Right atrium auricular region (tissue), 2 donors: Measurements from ENCODE around the gene TCF12. TPM values are rescaled to one million over a fixed set of nuclear protein-coding genes. Genes with fewer than 3 reads are reported as not detected.

Experiments used
- DNase-seq: peaks from one replicate; pipeline ENCODE4 v3.0.0-alpha.2; 2019; ENCODE audit warnings: low spot score
- H3K27ac ChIP-seq, 2 donors: fragments of 200-600 bp; sonication (generic); 1 replicate in 1 of 2; 2 replicates in 1 of 2; pipeline ENCODE4 v1.5.1; 2016 to 2019
- H3K27me3 ChIP-seq, 2 donors: fragments of 200-600 bp; sonication (generic); one replicate each; pipeline versions ENCODE4 v1.5.1 to v1.6.0; 2017 to 2019
- H3K36me3 ChIP-seq: fragments of 200-600 bp; sonication (generic); one replicate; pipeline ENCODE4 v1.5.1; 2016
- H3K4me1 ChIP-seq, 2 donors: fragments of 200-600 bp; sonication (generic); one replicate each; pipeline versions ENCODE4 v1.5.1 to v1.6.0; 2017 to 2019
- H3K4me3 ChIP-seq, 2 donors: fragments of 200-600 bp; sonication (generic); 1 replicate in 1 of 2; 2 replicates in 1 of 2; pipeline ENCODE4 v1.5.1; 2017 to 2019; ENCODE audit warnings: mild to moderate bottlenecking in 1 of 2, moderate library complexity in 1 of 2
- H3K9me3 ChIP-seq, 2 donors: fragments of 200-600 bp; sonication (generic); one replicate each; pipeline ENCODE4 v1.5.1; 2019
- total RNA-seq, 2 donors: library from RNA; depleted of rRNA; stranded (reverse); fragments of >200 nt; gene quantifications; one replicate each; pipeline ENCODE4 v1.1.0, GENCODE V29; 2016
- TF ChIP-seq, protein P1 (sequence below), 2 donors: fragments of 200-600 bp; sonication (generic); IDR thresholded peaks; one replicate each; pipeline ENCODE4 v1.5.1; 2019; ENCODE audit warnings: antibody characterized with exemption in 2 of 2

TCF12 gene
- total RNA-seq, 2 donors from 2014 or later, result 35.2 to 40.0 TPM

DNA sequence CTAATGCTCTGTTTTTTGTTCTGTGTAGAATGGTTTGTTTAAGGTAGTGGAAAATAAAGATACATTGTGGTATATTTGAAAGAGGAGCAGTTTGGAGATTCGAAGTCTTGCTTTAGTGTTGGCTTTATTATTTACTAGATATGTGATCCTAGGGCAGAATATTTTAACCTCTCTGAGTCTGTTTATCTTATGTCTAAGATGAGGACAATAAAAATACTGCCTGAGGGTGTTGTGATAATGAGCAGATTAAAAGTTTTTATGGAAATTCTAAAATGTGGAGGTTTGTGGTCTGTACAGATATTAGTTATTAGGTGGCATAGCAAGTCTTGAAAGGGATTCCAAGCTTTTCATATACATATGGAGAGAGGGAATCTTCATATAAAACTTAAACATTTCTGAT, 15.0 kb downstream of the TCF12 start:
- no peaks in the 10 kb centered on the region for H3K36me3 ChIP-seq
- TF ChIP-seq, protein P1, sequence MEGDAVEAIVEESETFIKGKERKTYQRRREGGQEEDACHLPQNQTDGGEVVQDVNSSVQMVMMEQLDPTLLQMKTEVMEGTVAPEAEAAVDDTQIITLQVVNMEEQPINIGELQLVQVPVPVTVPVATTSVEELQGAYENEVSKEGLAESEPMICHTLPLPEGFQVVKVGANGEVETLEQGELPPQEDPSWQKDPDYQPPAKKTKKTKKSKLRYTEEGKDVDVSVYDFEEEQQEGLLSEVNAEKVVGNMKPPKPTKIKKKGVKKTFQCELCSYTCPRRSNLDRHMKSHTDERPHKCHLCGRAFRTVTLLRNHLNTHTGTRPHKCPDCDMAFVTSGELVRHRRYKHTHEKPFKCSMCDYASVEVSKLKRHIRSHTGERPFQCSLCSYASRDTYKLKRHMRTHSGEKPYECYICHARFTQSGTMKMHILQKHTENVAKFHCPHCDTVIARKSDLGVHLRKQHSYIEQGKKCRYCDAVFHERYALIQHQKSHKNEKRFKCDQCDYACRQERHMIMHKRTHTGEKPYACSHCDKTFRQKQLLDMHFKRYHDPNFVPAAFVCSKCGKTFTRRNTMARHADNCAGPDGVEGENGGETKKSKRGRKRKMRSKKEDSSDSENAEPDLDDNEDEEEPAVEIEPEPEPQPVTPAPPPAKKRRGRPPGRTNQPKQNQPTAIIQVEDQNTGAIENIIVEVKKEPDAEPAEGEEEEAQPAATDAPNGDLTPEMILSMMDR (IDR thresholded peaks at IDR 0.05), result no peak
- H3K27me3 ChIP-seq, result no peaks in the 10 kb centered on the region
- peaks cover 0 to 51% of the 10 kb centered on the region in 2 donors for H3K4me1 ChIP-seq
- no peak overlapping the region for H3K4me3 ChIP-seq
- DNase-seq, result no peak
- no peaks in the 10 kb centered on the region for H3K9me3 ChIP-seq
- H3K27ac ChIP-seq, result no peak overlapping the region

DNA sequence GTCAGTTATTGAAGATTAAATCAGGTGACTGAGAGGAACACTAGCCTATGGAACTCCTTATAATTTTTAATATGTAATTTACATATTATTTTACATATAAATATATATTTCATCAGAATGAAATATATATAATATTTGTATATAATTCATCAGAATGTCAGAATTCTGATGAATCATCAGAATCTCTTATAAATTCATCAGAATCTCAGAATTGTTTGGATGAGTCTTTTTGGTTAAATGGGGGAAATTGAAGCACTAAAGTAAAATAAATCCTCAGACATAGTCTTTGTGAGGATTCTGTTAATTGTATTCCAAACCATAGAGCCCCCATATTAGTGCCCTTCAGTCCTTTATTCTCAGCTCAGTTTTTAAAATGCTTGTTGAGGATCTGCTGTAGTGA, 15.4 kb downstream of the TCF12 start:
- DNase-seq, result no peak
- Histone ChIP-seq H3K27me3 (no peaks in the 10 kb centered on the region), H3K4me3 (no peak overlapping the region), H3K27ac (no peak overlapping the region), H3K4me1 (peaks cover 0 to 48% of the 10 kb centered on the region in 2 donors), H3K9me3 (no peaks in the 10 kb centered on the region), H3K36me3 (no peaks in the 10 kb centered on the region)
- TF ChIP-seq, protein P1 (IDR thresholded peaks at IDR 0.05), result no peak

DNA sequence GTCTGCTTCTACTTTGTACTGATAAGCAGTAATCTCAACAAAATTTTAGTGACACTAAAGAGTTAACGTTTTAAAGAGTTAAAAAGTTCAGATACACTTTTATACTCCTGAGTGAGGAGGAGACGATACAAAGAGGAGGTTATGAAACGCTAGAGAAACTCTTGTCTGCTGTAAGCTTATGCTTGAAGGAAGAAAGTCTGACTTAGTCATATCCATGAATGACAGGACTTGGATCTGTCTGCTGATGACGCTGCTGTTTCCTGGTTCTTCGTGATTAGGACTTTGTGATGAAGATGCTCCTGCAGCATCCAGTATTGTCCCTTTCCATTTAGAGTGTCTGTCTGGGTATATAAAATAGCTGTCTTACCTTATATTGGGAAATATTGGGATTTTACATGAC, 15.8 kb downstream of the TCF12 start:
- TF ChIP-seq, protein P1 (IDR thresholded peaks at IDR 0.05), result no peak
- DNase-seq, result no peak
- no peak overlapping the region for H3K4me3 ChIP-seq
- H3K27ac ChIP-seq, result no peak overlapping the region
- no peaks in the 10 kb centered on the region for H3K36me3 ChIP-seq
- H3K9me3 ChIP-seq, result no peaks in the 10 kb centered on the region
- H3K4me1 ChIP-seq, result peaks cover 0 to 43% of the 10 kb centered on the region in 2 donors
- no peaks in the 10 kb centered on the region for H3K27me3 ChIP-seq

DNA sequence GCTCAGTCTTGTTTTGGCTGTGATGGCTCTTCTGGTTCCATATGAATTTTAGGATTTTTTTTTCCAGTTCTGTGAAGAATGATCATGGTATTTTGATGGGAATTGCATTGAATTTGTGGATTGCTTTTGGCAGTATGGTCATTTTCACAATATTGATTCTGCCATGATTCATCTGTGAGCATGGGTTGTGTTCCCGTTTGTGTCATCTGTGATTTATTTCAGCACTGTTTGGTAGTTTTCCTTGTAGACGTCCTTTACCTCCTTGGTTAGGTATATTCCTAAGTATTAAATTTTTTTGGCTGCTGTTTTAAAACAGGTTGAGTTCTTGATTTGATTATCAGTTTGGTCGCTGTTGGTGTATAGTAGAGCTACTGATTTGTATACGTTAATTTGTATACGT, 18.5 kb downstream of the TCF12 start:
- Histone ChIP-seq H3K4me1 (peaks cover 0 to 25% of the 10 kb centered on the region in 2 donors), H3K4me3 (no peak overlapping the region)
- TF ChIP-seq, protein P1 (IDR thresholded peaks at IDR 0.05), result no peak

DNA sequence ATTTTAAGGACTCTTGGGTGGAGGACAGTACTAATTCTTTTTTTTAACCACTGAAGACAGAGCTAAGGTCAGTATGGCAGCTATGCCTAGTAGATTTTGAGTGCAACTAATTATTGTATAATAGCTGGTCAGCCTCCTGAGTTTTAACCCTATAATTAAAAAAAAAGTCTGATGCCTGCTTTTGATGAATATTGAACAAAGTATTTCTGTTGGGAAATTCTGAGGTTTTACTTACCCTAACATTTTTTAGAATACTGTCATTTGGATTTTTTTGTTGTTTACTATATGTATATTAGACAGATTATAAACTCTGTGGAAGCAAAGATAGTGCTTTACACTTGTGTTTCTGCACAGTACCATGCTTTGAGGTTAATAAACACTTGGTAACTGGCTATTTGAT, 20.8 kb downstream of the TCF12 start:
- TF ChIP-seq, protein P1 (IDR thresholded peaks at IDR 0.05), result no peak
- Histone ChIP-seq H3K4me1 (peaks cover 0 to 21% of the 10 kb centered on the region in 2 donors), H3K4me3 (no peak overlapping the region), H3K27me3 (no peaks in the 10 kb centered on the region), H3K9me3 (no peaks in the 10 kb centered on the region), H3K36me3 (no peaks in the 10 kb centered on the region), H3K27ac (no peak overlapping the region)
- DNase-seq, result no peak

More for the DNA sequence above, 18.5 kb downstream of the TCF12 start:
- no peak for DNase-seq
- no peak overlapping the region for H3K27ac ChIP-seq
- no peaks in the 10 kb centered on the region for H3K9me3 ChIP-seq
- no peaks in the 10 kb centered on the region for H3K27me3 ChIP-seq
- H3K36me3 ChIP-seq, result no peaks in the 10 kb centered on the region

DNA sequence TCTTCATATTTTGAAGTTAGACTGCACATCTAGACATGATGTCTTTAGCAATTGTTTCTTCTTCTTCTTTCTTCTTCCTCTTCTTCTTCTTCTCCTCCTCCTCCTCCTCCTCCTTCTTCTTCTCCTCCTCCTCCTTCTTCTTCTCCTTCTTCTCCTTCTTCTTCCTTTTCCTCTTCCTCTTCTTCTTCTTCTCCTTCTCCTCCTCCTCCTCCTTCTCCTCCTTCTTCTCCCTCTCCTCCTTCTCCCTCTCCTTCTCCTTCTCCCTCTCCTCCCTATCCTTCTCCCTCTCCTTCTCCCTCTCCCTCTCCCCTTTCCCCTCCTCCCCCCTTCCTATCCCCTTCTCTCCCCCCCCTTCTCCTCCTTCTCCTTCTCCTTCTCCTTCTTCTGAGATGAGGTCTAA, 21.9 kb downstream of the TCF12 start:
- H3K9me3 ChIP-seq, result no peaks in the 10 kb centered on the region
- no peak overlapping the region for H3K4me3 ChIP-seq
- H3K27ac ChIP-seq, result no peak overlapping the region
- no peaks in the 10 kb centered on the region for H3K27me3 ChIP-seq
- peaks cover 0 to 22% of the 10 kb centered on the region in 2 donors for H3K4me1 ChIP-seq
- DNase-seq, result no peak
- TF ChIP-seq, protein P1 (IDR thresholded peaks at IDR 0.05), result no peak
- no peaks in the 10 kb centered on the region for H3K36me3 ChIP-seq
